Middle frontal gyrus (tissue), 1 donor: Measurements from ENCODE around the gene GOLGA8S.
"Not testable (repeated sequence)": the region's sequence is repeated elsewhere in the genome, so short reads cannot be mapped to it uniquely, and the experiment has no call there.

Source experiments
- DNase-seq: peaks from one replicate; pipeline ENCODE4 v3.0.0-alpha.2; 2015; ENCODE audit warnings: low spot score; ENCODE audit errors: extremely low spot score

Gene GOLGA8S, protein sequence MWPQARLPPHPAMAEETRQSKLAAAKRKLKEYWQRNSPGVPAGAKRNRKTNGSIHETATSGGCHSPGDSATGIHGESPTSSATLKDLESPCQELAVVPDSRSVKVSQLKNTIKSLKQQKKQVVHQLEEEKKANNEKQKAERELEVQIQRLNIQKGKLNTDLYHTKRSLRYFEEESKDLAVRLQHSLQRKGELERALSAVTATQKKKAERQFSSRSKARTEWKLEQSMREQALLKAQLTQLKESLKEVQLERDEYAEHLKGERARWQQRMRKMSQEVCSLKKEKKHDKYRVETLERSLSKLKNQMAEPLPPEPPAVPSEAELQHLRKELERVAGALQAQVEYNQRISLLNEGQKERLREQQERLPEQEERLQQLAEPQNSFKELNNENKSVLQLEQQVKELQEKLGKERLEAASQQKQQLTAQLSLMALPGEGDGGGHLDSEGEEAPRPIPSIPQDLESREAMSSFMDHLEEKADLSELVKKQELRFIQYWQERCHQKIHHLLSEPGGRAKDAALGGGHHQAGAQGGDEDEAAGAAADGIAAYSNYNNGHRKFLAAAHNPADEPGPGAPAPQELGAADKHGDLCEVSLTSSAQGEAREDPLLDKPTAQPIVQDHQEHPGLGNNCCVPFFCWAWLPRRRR

DNA sequence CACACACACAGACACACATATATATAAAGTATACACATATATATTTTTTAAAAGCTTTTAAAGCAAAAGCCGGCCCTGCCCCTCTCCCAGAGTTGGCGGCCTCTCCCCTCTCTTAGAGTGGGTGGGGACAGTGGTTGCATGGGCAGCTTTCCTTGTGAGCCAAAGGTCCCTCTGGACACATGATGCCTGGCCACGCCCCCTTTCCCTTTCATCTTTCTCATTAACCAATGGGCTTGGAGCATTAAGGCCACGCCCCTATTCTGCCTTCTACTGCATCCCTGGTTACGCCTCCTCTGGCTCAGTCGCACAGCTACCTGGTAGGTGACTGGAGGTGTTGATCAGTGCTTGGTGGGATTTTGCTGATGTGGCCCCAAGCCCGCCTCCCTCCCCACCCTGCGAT lies at the start of gene GOLGA8S:
TSS of gene GOLGA8S (plus strand) at position 301 of the 400 bp plus-strand sequence. CDS start at position 363, 62 bp downstream.
- not testable (repeated sequence) for DNase-seq

DNA sequence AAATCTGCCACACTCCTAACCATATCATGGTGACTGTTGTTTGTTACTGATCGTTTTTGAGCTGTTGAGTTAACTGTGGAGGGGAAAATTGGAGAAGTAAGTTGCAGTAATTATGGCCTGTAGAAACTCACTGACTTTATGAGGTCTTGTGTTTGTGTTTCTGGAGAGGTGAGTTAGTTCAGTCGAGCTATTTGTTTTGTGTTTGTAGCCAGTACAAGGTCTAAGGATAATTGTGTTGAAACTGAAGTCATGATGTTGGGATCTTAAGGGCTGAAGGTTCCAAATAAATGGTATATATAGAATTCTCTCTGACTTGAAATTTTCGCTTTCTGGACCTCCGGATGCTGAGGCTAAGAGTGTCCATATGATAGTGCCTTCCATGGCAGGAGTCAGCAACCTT lies 49.7 kb upstream of the GOLGA8S start:
- not testable (repeated sequence) for DNase-seq

DNA sequence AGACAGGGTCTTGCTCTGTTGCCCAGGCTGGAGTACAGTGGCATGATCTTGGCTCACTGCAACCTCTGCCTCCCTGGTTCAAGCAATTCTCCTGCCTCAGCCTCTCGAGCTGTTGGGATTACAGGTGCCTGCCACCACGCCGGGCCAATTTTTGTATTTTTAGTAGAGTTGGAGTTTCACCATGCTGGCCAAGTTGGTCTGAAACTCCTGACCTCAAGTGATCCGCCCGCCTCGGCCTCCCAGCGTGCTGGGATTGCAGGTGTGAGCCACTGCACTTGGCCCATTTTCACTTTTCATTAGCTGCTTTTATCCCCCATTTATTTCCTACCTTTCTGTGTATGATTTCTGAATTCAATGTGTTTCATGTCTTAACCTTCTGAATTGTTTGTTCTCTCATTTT lies 48.6 kb upstream of the GOLGA8S start:
- not testable (repeated sequence) for DNase-seq

DNA sequence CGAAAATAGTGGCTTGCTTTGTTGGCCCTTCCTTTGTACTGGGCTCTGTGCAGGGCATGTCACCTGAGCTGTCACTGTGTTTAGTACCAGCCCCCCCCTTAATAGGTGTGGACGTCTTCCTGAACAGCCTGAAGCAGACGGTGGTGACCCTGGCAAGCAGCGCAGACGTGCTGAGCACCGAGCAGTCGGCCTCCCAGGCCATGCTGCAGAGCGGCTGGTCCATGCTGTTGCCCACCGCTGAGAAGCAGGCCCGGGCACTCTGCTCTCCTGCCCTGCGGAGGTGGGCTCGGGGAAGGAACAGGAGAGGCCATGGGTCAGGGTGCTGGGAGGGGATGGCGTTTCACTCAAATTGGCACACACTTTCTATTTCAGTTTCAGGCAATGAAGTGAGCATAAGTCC lies 43.3 kb upstream of the GOLGA8S start:
- not testable (repeated sequence) for DNase-seq

DNA sequence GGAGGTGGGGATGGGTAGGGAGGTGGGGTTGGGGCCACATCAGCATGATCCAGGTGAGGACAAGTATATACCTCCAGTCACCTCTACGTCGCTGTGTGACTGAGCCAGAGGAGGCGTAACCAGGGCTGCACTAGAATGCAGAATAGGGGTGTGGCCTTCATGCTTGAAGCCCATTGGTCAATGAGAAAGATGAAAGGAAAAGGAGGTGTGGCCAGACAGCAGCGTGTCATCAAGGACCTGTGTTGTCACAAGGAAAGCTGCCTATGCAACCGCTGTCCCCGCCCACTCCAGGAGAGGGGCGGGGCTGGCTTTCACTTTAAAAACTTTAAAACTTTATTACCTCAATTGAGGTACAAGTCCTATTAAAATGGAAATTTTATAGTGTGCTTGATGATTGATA lies 20.5 kb upstream of the GOLGA8S start, which contains the start of gene GOLGA6L26:
TSS of gene GOLGA6L26 (minus strand) at position 101 of the 400 bp plus-strand sequence. CDS start at position 40, 61 bp downstream.
- DNase-seq, result not testable (repeated sequence)

DNA sequence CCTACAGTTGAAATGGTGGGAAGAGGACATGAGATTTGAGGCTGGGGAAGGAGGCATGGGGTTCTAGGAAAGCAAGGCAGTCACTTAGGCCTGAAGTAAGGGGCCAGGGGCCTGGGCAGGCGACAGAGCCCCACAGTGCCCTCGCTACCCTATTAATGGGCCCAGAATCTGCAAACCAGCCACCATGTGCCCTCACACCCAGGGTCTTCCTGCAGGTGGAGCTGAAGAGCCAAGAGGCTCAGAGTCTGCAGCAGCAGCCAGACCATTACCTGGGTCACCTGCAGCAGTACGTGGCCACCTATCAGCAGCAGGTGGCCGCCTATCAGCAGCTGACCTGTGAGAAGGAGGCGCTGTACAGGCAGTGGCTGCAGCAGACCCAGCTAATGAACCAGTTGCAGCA lies 8.1 kb downstream of the GOLGA8S start:
- DNase-seq, result not testable (repeated sequence)

DNA sequence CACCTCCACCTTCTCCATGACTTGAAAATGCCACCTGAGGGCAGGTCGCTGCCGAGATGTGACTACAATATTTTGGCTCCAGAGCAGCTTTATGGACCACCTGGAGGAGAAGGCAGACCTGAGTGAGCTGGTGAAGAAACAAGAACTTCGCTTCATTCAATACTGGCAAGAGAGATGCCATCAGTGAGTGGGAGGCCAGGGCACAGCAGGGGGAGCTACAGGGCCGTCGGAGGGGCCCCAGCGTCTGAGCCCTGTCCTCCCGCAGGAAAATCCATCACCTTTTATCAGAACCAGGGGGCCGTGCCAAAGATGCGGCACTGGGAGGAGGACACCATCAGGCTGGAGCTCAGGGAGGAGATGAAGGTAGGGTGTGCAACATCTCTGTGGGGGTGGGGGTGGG lies 9.7 kb downstream of the GOLGA8S start:
- DNase-seq, result not testable (repeated sequence)

DNA sequence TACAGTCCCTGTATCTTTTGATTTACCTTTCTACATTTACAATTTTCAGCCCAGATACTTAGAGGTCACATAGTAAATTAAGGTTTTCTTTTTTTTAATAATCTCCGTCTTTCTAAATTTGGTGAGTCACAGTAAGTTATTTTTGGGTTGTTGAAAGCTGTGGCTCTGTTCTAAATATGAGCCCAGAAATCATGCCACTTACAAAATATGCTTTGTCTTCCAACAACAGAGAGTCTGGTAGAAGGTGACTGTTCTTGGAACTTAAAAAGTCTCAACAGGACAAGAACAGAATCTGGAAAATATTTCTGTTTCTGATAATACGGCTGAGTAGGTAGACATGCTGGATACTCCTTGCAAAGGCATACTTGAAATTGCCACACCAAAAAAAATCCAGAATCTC lies 16.0 kb downstream of the GOLGA8S start:
- no peak for DNase-seq

DNA sequence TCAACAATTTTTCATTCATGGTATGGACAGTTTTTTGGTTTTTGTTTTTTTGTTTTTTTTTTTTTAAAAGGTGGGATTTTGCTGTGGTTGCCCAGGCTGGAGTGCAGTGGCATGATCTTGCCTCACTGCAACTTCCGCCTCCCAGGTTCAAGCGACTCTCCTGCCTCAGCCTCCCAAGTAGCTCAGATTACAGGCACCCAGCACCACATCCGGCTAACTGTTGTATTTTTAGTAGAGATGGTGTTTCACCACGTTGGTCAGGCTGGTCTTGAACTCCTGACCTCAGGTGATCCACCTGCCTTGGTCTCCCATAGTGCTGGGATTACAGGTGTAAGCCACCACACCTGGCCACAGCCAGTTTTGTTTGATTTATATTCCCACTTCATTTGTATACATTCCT lies 16.6 kb downstream of the GOLGA8S start:
- DNase-seq, result not testable (repeated sequence)

DNA sequence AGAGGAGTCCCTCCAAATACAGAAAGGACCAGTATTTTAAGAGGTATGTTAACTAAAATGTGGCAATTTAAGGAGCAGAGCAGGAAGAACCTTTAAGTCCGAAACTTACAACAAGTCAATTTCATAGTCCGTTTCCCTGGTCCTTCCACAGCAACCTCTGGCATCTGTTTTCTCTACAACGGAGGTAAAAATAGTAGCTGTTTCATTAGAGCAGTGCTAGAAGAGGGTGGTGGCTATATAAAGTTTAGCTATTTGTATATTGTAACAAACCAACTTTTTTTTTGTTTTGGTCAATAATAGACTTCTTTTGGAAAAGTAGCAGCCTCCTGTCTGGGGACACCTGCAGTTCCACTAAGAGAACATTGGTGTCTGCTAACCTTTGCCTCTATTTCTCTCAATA lies 17.3 kb downstream of the GOLGA8S start:
- DNase-seq, result not testable (repeated sequence)

DNA sequence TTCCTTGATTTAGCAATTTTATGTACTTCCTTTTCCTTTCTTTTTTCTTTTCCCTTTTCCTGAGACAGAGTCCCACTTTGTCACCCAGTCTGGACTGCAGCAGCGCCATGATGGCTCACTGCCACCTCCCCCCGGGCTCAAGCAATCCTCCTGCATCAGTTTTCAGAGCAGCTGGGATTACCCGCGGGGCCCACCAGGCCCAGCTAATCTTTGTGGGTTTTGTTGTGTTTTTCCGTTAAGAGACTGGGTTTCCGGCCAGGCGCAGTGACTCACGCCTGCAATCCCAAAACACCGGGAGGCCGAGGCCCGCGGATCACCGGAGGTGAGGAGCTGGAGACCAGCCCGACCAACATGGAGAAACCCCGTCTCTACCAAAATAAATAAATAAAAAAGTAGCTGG lies 17.7 kb downstream of the GOLGA8S start:
- no peak for DNase-seq

DNA sequence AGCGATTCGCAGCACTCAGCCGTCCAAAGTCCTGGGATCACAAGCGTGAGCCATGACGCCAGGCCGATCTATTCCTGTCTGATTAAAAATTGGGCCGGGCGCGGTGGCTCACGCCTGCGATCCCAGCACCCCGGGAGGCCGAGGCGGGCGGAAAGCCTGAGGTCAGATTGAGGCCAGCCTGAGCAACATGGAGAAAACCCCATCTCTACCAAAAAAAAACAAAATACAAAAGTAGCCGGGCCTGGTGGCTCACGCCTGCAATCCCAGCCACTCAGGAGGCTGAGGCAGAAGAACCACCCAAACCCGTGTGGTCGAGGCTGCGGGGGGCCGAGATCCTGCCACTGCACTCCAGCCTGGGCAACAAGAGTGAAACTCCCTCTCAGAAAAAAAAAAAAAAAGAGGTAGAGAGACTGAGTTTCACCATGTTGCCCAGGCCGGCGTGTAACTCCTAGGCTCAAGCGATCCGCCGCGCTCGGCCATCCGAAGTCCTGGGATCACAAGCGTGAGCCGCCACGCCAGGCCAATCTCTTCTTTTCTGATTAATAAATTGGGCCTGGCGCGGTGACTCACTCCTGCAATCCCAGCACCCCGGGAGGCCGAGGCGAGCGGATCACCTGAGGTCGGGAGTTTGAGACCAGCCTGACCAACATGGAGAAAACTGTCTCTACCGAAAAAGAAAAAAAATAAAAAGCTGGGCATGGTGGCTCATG lies 18.5 kb downstream of the GOLGA8S start:
- not testable (repeated sequence) for DNase-seq

DNA sequence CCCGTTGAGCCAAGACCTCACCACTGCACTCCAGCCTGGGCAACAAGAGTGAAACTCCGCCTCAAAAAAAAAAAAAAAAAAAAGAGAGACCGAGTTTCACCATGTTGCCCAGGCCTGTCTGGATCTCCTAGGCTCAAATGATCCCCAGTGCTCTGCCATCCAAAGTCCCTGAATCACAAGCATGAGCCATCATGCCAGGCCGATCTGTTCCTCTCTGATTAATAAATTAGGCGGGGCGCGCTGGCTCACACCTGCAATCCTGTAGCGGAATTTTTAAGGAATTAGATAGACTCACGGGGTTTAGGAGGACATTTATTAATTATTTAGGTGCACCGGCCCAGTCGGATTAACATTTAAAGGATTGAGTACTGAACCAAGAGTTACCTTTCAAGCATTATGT lies 19.7 kb downstream of the GOLGA8S start:
- not testable (repeated sequence) for DNase-seq

DNA sequence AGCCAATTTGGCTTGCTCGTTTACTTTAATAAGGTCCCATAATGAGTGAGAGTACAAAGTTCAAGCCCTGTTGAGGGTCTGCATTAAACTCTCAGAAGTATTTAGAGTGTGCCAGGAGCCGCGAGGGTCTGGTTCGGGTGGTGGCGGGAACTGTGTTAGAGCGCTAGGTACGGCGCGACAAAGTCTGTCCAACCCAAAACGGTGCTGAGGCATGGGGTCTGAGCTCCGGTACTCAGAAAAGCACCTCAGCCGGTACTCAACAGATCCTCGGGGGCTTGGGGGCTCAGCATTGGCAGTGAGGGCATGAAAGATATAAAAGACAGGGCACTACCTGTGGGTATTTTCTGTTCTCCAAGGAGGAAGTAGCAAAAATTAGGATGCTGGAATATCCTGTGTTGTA lies 24.4 kb downstream of the GOLGA8S start:
- DNase-seq, result not testable (repeated sequence)

DNA sequence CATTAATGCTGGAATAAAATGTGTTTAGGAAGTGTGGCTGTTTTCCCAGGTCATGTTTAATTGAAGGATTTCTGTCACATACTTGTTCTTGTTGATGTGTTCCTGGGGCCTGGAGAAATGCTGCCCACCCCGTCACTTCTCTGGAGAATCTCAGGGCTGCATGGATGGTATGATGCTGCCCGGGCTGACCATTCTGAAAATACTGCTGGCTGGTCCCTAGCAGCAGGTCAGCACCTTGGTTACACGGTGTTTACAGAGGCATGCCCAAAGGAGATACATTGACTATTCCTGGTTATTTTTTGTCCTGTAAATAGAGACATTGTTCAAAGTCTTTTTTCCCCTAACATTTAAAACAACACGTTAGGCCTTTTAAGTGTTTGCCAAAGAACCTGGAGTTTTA lies 26.2 kb downstream of the GOLGA8S start:
- DNase-seq, result not testable (repeated sequence)

DNA sequence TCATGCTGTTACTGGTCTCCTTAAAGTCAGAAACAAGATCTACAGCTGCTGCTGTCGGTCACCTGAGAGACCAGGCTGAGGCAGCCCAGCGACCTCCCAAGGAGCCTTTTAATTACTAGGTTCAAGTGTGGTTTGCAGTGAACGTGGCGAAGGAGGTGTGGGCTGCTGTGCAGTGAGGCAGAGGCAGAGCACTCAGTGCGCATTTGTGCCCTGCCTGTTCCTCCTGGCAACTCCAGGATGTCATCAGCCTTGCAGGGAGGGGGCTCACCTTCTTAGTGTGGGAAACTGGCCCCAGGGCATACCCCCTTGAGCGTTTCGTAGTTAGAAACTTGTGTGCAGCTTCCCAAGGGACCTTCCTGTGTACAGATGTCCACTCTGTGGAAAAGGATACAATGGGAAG lies 26.6 kb downstream of the GOLGA8S start:
- DNase-seq, result not testable (repeated sequence)

DNA sequence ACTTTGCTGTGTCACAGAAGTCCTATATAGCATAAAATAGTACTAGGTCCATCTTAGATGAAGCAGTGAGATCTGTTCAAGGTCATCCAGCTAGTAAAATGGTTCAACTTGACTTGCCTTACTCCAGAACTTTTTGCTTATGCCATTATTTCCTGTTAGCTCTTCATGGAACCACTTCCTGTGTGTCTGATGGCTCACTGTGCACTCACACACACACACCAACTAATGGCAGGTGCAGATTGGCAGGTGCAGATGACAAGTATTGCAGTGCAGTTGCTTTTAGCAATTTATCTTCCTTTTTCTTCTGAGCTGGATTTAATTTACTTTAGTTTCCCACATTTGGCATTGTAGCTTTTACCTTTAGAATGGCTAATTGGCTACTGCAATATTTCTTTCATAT lies 29.8 kb downstream of the GOLGA8S start:
- no peak for DNase-seq

DNA sequence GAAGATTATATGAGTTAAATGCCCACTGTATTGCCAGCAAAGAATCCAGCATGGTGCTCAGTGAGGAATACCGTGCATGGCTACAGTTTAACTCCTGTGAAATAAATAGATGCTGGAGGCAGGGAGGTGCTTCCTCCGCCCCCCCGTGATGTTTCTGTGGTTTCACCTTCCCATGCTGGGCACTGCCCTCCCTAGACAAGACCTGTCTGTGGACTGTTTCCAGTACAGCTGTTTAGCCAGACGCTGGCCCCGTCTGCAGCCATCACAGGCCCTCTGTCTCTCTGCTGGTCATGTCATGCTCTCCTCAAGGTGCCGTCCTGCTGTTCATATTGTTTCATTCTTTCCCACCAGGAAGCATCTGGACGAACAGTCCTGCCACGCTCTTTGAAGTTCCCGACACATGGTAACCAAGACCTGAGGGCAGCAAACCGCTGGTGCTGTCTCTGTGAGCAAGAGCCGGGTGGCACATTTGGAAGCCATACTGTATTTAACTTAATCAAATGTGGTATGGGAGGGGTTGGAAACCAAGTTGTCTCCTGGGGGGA lies 31.4 kb downstream of the GOLGA8S start:
- no peak for DNase-seq

DNA sequence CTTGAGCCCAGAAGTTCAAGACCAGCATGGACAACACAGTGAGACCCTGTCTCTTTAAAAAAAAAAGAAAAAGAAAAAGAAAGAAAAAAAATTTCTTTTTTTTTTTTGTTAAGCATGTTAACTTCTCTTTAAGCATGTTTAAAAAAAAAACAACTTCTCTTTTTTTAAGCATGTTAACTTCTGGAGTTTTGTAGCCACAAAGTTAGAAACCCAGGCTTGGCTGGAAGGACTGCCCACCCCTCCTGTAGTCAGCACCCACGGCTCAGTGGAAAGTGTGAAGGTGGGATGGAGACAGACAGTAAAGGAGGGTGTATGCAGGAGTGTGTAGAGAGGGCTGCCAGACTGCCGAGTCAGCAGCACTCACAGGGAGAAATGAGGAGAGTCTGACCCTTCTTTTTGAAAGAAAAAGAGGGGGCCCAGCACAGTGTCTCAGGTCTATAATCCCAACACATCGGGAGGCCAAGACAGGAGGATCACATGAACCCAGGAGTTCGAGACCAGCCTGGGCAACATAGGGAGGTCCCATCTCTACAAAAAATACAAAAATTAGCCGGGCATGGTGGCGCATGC lies 33.2 kb downstream of the GOLGA8S start:
- DNase-seq, result no peak

DNA sequence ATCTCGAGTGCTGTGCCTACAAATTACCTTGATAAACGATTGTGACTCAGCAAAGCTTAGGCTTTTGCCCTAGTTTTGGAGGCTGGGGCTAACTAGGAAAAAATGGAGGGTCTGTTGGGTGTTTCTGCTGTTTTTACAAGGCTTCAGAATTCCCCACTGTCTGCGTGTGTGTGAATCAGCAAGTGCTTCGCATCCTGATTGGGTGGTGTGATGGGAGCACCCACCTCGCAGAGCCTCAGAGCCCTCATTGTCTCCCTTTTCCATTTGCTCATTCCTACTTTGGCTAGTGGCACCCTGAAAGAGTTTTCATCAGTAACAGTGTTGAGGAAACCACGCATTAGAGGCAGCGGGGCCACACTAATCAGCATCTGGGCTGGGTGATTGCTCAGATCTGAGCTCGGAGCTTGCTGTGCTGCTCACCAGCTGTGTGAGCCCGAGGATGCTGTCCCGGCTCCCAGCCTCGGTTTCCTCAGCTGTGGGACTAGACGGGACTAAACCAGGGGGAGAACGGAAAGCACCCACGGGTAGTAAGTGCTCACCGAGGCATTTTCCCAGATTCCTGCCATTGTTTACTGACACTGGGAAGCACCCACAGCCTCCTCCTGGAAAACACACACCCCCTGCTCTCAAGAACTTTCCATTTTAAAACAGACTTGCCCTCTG lies 40.6 kb downstream of the GOLGA8S start:
- DNase-seq, result no peak

DNA sequence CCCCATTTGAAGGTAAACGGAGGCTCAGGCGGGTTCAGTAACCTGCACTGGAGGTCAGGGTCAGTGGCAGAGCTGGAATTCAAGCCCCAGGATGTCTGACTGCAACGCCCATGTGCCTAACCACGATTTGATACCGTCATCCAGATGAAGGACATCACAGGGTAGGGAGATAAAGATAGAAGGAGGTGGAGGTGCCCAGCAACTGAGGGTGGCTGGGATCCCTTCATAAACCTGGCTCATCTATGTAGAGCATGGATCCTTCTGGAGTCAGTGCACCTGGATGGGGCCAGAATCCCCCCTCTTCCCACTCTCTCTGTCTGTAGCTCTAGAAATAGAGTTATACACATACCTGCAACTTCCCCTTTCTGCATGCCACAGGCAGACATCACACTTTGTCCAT lies 41.3 kb downstream of the GOLGA8S start:
- no peak for DNase-seq
